Kidney (tissue), 14 donors: ENCODE data around the gene C1S. TPM values are rescaled to one million over a fixed set of nuclear protein-coding genes. Genes with fewer than 3 reads are reported as not detected.

Experiments
- DNase-seq, 5 donors: peaks; one replicate each; pipeline ENCODE4 v3.0.0-alpha.2; 2013 to 2020
- FAIRE-seq: peaks from 2 replicates; lab custom pipeline; 2012; peaks lifted over from hg19 to GRCh38; lab: Jason Lieb, UNC
- H3K27ac ChIP-seq, 2 donors: one replicate each; pipeline ENCODE4 v1.7.0; 2013; ENCODE audit warnings: low read depth in 2 of 2, low read length in 2 of 2, inconsistent platforms in 1 of 2
- H3K27me3 ChIP-seq: one replicate; pipeline ENCODE4 v1.7.1; 2013; ENCODE audit warnings: low read length, inconsistent platforms; ENCODE audit not compliant: control insufficient read depth, insufficient read depth
- H3K36me3 ChIP-seq, 3 donors: one replicate each; pipeline versions ENCODE4 v1.7.0 to v1.7.1; 2013; ENCODE audit warnings: low read length in 3 of 3, control low read depth in 1 of 3, inconsistent platforms in 1 of 3; ENCODE audit not compliant: insufficient read depth in 3 of 3, control insufficient read depth in 2 of 3
- H3K4me1 ChIP-seq, 3 donors: one replicate each; pipeline versions ENCODE4 v1.7.0 to v1.7.1; 2013; ENCODE audit warnings: low read length in 3 of 3, inconsistent platforms in 1 of 3, low read depth in 1 of 3; ENCODE audit not compliant: control insufficient read depth in 2 of 3, insufficient read depth in 2 of 3
- H3K4me3 ChIP-seq, 3 donors: one replicate each; pipeline versions ENCODE4 v1.7.0 to v1.8.1; 2013; ENCODE audit warnings: low read length in 3 of 3, control low read depth in 1 of 3, inconsistent platforms in 1 of 3
- H3K9ac ChIP-seq, 3 donors: one replicate each; pipeline versions ENCODE4 v1.7.0 to v1.7.1; 2013; ENCODE audit warnings: low read length in 3 of 3, control low read depth in 1 of 3, inconsistent platforms in 1 of 3
- H3K9me3 ChIP-seq, 3 donors: one replicate each; pipeline versions ENCODE4 v1.7.0 to v1.7.1; 2013; ENCODE audit warnings: low read length in 3 of 3, control low read depth in 1 of 3, inconsistent platforms in 1 of 3; ENCODE audit not compliant: control insufficient read depth in 2 of 3, insufficient read depth in 1 of 3
- intact Hi-C: fragments of 100-400 bp; cut with DNase I; formaldehyde crosslinking; loops from one replicate; pipeline ENCODE4 v1.11.1; 2022
- polyA plus RNA-seq: library from polyadenylated mRNA; stranded (reverse); fragments of 350-450 nt; fragmentation: Illumina TruSeq; extraction: RNeasy Lipid Tissue Mini Kit (QIAGEN cat#74804); gene quantifications from one replicate; pipeline ENCODE4 v1.2.3, GENCODE V29; 2014; ENCODE audit warnings: low read depth, low replicate concordance; ENCODE audit not compliant: insufficient read depth
- total RNA-seq: library from RNA; stranded (reverse); fragmentation: NEBNext Ultra II Directional; extraction: Animal tissue kit (Norgen Biotek cat#: 25700); gene quantifications from one replicate; pipeline ENCODE4 v1.2.1, GENCODE V29; 2021
- TF ChIP-seq, protein P1 (sequence below): IDR thresholded peaks from 3 replicates; pipeline ENCODE4 v1.5.1; 2012; ENCODE audit warnings: mild to moderate bottlenecking, moderate library complexity, borderline replicate concordance; ENCODE audit not compliant: insufficient read depth; ENCODE audit errors: extremely low read depth
- donor health status: control.
- donor health status: control.
- donor health status: control.
- donor health status: control.
- donor health status: control.
- donor health status: DM: yes; HTN: yes; CAD: no.
- donor health status: Normal renal cell carcinoma (clear cell type).

C1S gene
- total and polyA plus RNA-seq, 2 donors from 2014 or later, result 81.2 to 402 TPM

DNA sequence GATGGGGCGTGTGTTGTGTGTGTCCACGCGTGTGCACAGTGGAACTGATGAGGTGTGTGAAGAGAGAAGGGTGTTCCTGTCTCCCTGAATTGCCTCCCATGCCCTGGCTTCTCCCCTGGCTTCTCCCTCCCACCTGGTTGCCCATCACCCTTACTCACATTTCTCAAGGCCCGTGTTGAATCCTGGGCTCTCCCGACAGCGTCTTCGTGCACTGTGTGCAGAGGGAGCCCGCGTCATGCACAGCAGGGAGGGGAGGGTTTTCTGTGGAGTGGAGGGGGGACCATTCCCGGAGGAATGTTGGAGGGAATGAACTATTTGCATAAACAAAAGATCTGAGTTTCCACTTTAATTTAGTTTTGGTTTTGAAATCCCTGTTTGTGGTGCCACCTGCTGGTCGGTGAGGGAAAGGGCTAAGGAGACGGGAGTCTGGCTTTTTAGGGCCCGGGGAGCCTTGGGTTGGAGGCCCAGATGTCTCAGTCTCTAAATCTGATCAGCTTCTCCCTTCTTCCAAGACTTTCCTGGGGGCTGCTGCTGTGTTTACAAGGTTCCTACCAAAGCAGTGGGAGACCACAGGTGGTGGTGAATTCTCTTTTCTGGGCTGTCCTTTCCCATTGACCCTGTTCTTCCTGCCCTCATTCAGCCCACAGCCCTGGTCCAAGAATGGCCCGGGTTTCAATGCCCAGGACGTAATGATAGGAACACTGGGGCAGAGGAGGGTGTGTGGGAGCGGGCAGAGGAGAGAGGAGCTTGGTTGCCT, 31.9 kb downstream of the C1S start, which contains the start of gene C1R:
C1R (minus strand) TSS at position 217 of the 757 bp plus-strand sequence; CDS start at position 160, 57 bp downstream.
- Histone ChIP-seq H3K9ac (peak within 1 kb of the TSS in 2 of 3 donors; percentile 48 to 70), H3K9me3 (no peaks in the 10 kb centered on the region), H3K4me3 (peak within 1 kb of the TSS; percentile 38 to 80 (median 63)), H3K4me1 (peaks cover 0 to 11% (median 0%) of the 10 kb centered on the region in 3 donors), H3K36me3 (no peaks in the 10 kb centered on the region), H3K27ac (peak within 1 kb of the TSS; percentile 20 to 64), H3K27me3 (no peaks in the 10 kb centered on the region)
- DNase-seq (peak; percentile 77 to 96 (median 84)), FAIRE-seq (peak; percentile 50)
- TF ChIP-seq, protein P1, sequence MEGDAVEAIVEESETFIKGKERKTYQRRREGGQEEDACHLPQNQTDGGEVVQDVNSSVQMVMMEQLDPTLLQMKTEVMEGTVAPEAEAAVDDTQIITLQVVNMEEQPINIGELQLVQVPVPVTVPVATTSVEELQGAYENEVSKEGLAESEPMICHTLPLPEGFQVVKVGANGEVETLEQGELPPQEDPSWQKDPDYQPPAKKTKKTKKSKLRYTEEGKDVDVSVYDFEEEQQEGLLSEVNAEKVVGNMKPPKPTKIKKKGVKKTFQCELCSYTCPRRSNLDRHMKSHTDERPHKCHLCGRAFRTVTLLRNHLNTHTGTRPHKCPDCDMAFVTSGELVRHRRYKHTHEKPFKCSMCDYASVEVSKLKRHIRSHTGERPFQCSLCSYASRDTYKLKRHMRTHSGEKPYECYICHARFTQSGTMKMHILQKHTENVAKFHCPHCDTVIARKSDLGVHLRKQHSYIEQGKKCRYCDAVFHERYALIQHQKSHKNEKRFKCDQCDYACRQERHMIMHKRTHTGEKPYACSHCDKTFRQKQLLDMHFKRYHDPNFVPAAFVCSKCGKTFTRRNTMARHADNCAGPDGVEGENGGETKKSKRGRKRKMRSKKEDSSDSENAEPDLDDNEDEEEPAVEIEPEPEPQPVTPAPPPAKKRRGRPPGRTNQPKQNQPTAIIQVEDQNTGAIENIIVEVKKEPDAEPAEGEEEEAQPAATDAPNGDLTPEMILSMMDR, result peak; percentile 76
- intact Hi-C loops, result loop anchor here (10.0 kb wide), 1 partner anchor 148 kb away; the partner anchor contains the start of genes C12orf57 and RNU7-1

DNA sequence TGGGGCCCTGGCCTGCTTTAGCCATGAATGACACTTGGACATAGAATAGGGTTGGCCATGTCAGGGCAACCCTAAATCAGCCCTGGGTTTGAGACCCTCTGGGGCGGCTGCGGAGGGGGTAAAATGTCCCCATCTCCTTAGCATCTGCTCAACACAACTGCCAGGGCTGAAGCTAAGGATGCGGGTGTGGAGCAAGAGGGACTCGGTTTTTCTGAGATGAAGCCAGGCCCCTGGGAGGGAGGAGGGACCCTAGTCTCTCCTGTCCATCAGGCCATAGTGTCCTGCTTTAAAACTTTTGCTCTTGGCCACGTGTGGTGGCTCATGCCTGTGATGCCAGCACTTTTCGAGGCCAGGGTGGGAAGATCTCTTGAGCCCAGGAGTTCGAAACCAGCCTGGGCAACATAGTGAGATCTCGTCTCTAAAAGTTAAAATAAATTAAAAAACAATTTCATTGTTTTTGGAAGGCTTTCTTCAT, 32.5 kb downstream of the C1S start:
- intact Hi-C loops, result loop anchor here (10.0 kb wide), 1 partner anchor 148 kb away; the partner anchor contains the start of genes C12orf57 and RNU7-1
- Histone ChIP-seq H3K9ac (no peak overlapping the region), H3K4me1 (peaks cover 0 to 11% (median 0%) of the 10 kb centered on the region in 3 donors), H3K36me3 (no peaks in the 10 kb centered on the region), H3K4me3 (no peak overlapping the region), H3K27me3 (no peaks in the 10 kb centered on the region), H3K27ac (no peak overlapping the region), H3K9me3 (no peaks in the 10 kb centered on the region)
- DNase-seq, result no peak
- no peak for FAIRE-seq
- TF ChIP-seq, protein P1, result no peak

GRCh38 chr12:7093486-7093885, 33.0 kb downstream of the C1S start:
- H3K4me3 ChIP-seq, result no peak overlapping the region
- no peak for DNase-seq
- H3K9ac ChIP-seq, result no peak overlapping the region
- TF ChIP-seq, protein P1, result no peak
- intact Hi-C loops, result loop anchor here (10.0 kb wide), 1 partner anchor 149 kb away; the partner anchor contains the start of genes C12orf57 and RNU7-1
- no peak for FAIRE-seq
- no peaks in the 10 kb centered on the region for H3K36me3 ChIP-seq
- H3K4me1 ChIP-seq, result peaks cover 0 to 11% (median 0%) of the 10 kb centered on the region in 3 donors
- H3K27me3 ChIP-seq, result no peaks in the 10 kb centered on the region
- no peak overlapping the region for H3K27ac ChIP-seq
- H3K9me3 ChIP-seq, result no peaks in the 10 kb centered on the region
